Measurements from ENCODE around the gene TNMD.

TNMD gene

DNA sequence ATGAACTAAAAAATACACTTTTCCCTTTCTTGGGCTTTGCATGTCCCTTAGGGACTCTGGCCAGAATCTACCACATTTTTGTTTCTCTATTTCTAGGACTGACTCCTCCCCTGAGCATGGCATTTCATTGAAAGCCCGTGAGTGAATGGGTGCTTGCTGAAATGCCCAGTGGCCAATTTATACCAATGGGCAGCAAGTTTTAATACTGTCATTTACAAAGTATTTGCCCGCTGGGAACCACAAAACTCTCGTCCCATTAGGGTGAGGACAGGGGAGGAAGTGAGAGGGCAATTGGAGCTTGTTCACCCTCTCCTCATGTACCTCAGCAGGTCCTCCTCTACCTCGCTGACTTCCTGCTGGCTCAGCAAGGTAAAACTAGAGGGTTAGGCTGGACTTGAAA lies 60.4 kb downstream of the TNMD start:
- no peak for DNase-seq

DNA sequence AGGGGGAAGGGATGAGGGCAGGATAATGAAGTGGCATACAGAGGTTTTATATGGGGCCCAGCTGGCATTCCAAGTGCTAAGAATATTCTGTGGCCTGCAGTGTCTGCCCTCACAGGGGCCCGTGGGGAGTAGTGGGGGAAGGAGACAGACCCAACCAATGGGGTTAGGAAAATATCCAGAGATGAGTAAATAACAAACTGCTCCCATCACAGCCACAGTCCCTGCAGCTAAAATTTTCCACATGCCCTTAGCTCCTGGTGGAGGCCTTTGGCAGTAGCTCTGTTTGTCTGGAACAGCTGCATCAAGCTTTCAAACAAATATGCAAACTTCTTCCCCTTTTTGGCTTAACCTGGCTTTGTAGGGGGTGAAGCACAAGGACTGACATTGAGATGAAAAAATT lies 62.4 kb downstream of the TNMD start:
- DNase-seq = no peak

DNA sequence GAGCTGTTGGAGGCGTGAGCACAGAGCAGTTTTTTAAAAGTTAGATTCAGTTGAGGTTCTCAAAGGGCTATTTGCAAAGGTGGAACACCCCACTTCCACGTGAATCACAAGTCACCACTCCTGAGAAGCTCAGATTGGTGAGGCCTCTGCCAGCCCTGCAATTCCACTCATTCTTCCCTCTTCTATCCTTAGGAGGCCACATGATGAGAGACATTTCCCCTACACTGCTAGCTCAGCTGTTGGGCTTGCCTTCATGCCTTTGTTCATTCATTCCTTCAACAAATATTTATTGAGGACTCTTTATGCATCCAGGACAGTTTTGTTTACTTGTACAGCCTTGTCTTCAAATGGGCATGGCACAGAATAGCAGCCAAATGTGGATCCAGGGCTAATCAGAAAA lies 63.0 kb downstream of the TNMD start:
- DNase-seq = no peak

DNA sequence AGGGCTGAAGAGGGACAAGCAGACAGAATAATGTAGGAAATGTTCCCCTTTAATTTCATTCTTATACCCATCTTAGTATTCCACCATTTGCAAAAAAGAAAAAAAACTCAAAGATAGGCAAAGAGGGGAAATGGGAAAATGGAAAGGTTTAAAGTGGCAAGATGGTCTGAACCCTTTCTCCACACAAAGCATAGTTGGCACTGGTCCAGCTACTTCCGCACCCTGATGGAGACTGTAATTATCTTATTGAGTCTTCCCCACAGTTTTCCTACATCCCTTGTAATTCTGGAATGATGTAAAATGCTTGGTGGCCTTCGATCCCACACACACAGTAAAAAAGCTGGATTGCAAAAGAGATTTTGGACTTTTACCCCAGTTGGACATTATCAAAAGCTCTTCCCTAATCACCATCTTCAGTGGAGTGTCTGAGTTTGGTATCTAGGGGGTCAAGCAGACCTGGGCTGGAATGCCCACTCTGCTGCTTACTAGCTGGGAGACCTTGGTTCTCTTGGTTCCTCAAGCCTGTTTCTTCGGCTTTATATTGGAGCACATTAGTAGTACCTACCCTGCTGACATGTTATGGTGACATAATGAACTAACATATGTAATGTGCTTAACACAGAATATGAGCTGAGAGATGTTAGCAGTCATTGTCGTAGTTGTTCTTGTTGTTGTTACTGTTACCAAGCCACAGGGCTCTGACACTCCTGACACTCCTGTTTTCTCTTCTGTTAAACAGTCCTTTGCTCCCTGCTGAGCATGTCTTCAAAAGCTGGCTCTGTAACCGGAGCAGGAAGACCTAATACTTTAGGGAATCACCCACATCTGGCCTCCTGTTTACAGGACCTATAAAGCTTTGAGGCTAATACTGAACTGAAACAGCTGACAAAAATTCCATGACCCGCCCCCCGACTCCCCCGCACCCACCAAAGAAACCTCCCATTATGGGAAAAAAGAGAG lies 64.0 kb downstream of the TNMD start:
- DNase-seq = no peak

Data from effector CD4-positive, alpha-beta T cell (primary cell).